Small intestine (tissue), 7 donors: ENCODE measurements around the gene GDF11. TPM values are rescaled to one million over a fixed set of nuclear protein-coding genes. Genes with fewer than 3 reads are reported as not detected.
A peak's percentile ranks its signal among the peaks of the same experiment; 100 is the strongest.

Source experiments
- DNase-seq, 2 donors: peaks; one replicate each; pipeline versions ENCODE4 v3.0.0 to v3.0.0-alpha.2; 2013
- FAIRE-seq: peaks from 2 replicates; lab custom pipeline; 2012; peaks lifted over from hg19 to GRCh38; lab: Jason Lieb, UNC
- H3K27ac ChIP-seq, 3 donors: one replicate each; pipeline ENCODE4 v1.5.1; 2013; ENCODE audit warnings: low read length in 2 of 3, mild to moderate bottlenecking in 2 of 3, control low read depth in 1 of 3, inconsistent platforms in 1 of 3, low read depth in 1 of 3, moderate library complexity in 1 of 3
- H3K27me3 ChIP-seq, 3 donors: one replicate each; pipeline ENCODE4 v1.6.1; 2013; ENCODE audit warnings: low read length in 3 of 3, inconsistent platforms in 1 of 3; ENCODE audit not compliant: control insufficient read depth in 3 of 3, insufficient read depth in 3 of 3
- H3K36me3 ChIP-seq, 3 donors: one replicate each; pipeline ENCODE4 v1.6.1; 2013; ENCODE audit warnings: low read length in 3 of 3, inconsistent platforms in 1 of 3, low read depth in 1 of 3, mild to moderate bottlenecking in 1 of 3, moderate library complexity in 1 of 3; ENCODE audit not compliant: control insufficient read depth in 3 of 3, insufficient read depth in 2 of 3
- H3K4me1 ChIP-seq, 3 donors: one replicate each; pipeline ENCODE4 v1.6.1; 2013; ENCODE audit warnings: low read length in 2 of 3, inconsistent platforms in 1 of 3, low read depth in 1 of 3, mild to moderate bottlenecking in 1 of 3, moderate library complexity in 1 of 3; ENCODE audit not compliant: control insufficient read depth in 3 of 3, insufficient read depth in 2 of 3
- H3K4me3 ChIP-seq, 3 donors: one replicate each; pipeline ENCODE4 v1.5.1; 2013; ENCODE audit warnings: low read length in 3 of 3, control low read depth in 1 of 3, inconsistent platforms in 1 of 3, low read depth in 1 of 3, mild to moderate bottlenecking in 1 of 3, moderate library complexity in 1 of 3
- H3K9me3 ChIP-seq, 2 donors: one replicate each; pipeline ENCODE4 v1.6.1; 2013; ENCODE audit warnings: low read depth in 1 of 2, low read length in 1 of 2; ENCODE audit not compliant: control insufficient read depth in 2 of 2, insufficient read depth in 1 of 2
- WGBS, 3 donors: extraction: QIAGEN DNeasy Blood & Tissue Kit; methylation state at CpG; one replicate each; pipeline ENCODE4 v1.1.7; 2013; 5-methylcytosine and 5-hydroxymethylcytosine counted together
- polyA plus RNA-seq, 4 donors: library from polyadenylated mRNA; stranded (reverse) in 3 of 4; unstranded in 1 of 4; fragments of 200-250 nt in 3 of 4; fragments of 120-200 nt in 1 of 4; gene quantifications; one replicate each; pipeline versions ENCODE4 v1.2.1 to v1.2.3, GENCODE V29; 2013
- donor health status: healthy with polysubstance abuse.
- donor health status: control.
- donor health status: control.
- donor health status: Bipolar disorder and iron deficiency.
- donor health status: healthy.

GDF11 gene
- polyA plus RNA-seq, 4 donors = 0.22 to 4.2 (median 2.5) TPM

DNA sequence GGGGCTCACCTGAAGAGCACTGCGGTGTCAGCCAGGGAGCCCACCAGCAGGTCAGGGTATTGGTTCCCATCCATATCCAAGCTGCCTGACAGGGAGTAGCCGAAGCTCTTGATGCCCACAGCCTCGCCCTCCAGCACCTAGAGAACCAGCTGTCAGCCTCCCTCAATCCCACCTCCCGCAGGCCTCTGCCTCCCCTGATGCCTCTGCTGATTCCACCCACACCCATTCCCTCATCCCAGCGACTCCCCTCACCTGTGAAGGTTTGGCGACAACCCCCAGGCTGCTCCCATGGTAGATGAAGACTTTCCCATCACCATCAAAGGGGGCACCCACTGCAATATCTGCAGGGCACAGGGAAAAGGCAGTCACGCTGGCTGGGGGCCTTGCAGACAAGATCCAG lies 45.2 kb upstream of the GDF11 start:
- DNase-seq = no peak
- H3K9me3 ChIP-seq = no peaks in the 10 kb centered on the region
- 84 to 86% (median 84%) methylated on average over 7 of the region's 7 CpGs for WGBS, 3 donors
- no peak for FAIRE-seq
- H3K4me1 ChIP-seq = peaks cover 0 to 36% (median 3%) of the 10 kb centered on the region in 3 donors
- H3K36me3 ChIP-seq = peaks cover 0 to 22% (median 0%) of the 10 kb centered on the region in 3 donors
- H3K27me3 ChIP-seq = no peaks in the 10 kb centered on the region
- H3K27ac ChIP-seq = no peak overlapping the region
- no peak overlapping the region for H3K4me3 ChIP-seq

DNA sequence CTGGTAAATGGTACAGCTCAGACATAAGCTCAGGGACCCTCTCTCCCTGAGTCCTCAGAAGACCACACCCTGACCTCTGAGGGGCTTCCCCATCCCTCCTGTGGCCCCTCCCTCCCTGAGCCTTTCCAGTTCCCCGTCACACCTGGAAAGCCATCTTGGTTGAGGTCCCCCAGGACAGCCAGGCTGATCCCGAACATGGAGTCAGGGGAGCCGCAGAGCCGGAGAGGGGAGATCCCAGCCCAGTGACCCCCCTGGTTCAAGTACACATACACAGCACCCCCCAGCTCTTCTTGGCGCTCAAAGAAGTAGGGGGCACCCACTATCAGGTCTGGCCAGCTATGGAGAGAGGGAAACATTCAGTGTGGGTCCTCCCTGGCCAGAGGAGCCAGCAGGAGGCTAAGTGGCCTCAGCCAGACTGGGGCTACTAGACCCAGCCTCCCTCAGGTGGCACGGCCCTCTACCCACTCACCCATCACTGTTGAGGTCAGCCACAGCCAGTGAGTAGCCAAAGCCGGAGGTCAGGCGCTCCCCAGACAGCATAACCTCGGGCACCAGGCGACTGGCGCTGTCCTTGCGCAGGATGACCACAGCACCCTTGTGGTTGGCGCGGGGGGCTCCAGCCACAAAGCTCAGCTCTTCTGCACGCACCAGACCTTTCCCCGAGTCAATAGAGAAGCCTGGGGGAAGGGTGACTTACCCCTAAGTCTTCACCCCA lies 44.5 kb upstream of the GDF11 start:
- no peak overlapping the region for H3K27ac ChIP-seq
- peaks cover 0 to 42% (median 3%) of the 10 kb centered on the region in 3 donors for H3K4me1 ChIP-seq
- DNase-seq = no peak
- 90 to 95% (median 91%) methylated on average over 15 to 16 of the region's 16 CpGs for WGBS, 3 donors
- no peaks in the 10 kb centered on the region for H3K27me3 ChIP-seq
- H3K4me3 ChIP-seq = no peak overlapping the region
- FAIRE-seq = no peak
- H3K36me3 ChIP-seq = peaks cover 0 to 14% (median 0%) of the 10 kb centered on the region in 3 donors
- no peaks in the 10 kb centered on the region for H3K9me3 ChIP-seq

DNA sequence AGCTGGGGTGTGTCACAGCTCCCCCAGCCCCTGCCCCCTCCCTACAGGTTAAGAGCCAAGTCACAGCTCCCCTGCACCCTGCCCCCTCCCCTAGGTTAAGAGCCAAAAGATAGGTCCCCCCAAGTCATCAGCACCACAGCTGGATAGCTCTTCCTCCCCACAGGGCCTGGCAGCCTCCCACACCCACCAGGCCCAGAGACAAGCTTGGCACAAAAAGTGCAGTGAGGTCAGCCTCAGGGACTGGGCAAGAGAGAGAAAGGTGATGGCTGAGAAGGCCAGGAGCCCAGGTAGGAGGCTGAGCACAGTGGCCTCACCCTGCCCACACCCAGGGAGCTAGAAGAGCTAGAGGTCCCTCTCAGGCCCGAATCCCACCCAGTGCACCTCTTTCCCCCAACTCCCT lies 44.0 kb upstream of the GDF11 start:
- WGBS, 3 donors = 78 to 92% (median 92%) methylated on average over 1 of the region's 1 CpG
- H3K4me3 ChIP-seq = no peak overlapping the region
- peaks cover 0 to 41% (median 3%) of the 10 kb centered on the region in 3 donors for H3K4me1 ChIP-seq
- no peak overlapping the region for H3K27ac ChIP-seq
- H3K27me3 ChIP-seq = no peaks in the 10 kb centered on the region
- H3K9me3 ChIP-seq = no peaks in the 10 kb centered on the region
- H3K36me3 ChIP-seq = peaks cover 0 to 9% (median 0%) of the 10 kb centered on the region in 3 donors
- no peak for DNase-seq
- no peak for FAIRE-seq

DNA sequence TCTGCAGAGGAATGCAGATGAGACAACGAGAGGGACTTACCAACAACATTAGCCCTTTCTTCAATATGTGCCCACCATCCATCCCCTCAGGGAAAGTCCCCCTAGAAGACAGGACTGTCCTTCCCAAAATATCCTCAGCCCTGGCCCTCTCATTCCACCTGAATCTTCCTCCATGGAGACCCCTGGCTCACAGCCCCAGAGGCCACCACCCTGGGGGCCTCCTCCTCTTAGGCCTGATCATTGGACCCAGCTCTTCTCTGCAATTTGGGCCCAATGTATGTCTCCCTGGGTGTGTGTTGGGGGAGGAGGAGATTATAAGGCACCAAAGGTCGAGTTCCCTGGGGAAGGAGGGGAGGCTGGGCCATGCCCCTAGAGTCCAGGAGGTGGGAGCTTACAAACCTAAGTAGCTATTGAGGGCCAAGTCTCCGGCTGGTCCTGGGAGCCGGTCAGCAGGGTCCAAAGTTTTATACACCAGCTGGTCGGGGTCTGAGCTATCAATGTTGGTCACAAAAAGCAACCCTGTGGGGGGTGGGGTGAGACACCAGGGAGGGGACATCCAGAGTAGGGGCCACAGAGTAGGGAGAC lies 43.4 kb upstream of the GDF11 start:
- Histone ChIP-seq H3K36me3 (peaks cover 0 to 4% (median 0%) of the 10 kb centered on the region in 3 donors), H3K9me3 (no peaks in the 10 kb centered on the region), H3K4me1 (peaks cover 0 to 35% (median 3%) of the 10 kb centered on the region in 3 donors), H3K27me3 (no peaks in the 10 kb centered on the region), H3K27ac (no peak overlapping the region), H3K4me3 (no peak overlapping the region)
- no peak for FAIRE-seq
- WGBS, 3 donors = 34 to 59% (median 43%) methylated on average over 5 of the region's 5 CpGs
- peak; percentile 38 to 44 for DNase-seq

DNA sequence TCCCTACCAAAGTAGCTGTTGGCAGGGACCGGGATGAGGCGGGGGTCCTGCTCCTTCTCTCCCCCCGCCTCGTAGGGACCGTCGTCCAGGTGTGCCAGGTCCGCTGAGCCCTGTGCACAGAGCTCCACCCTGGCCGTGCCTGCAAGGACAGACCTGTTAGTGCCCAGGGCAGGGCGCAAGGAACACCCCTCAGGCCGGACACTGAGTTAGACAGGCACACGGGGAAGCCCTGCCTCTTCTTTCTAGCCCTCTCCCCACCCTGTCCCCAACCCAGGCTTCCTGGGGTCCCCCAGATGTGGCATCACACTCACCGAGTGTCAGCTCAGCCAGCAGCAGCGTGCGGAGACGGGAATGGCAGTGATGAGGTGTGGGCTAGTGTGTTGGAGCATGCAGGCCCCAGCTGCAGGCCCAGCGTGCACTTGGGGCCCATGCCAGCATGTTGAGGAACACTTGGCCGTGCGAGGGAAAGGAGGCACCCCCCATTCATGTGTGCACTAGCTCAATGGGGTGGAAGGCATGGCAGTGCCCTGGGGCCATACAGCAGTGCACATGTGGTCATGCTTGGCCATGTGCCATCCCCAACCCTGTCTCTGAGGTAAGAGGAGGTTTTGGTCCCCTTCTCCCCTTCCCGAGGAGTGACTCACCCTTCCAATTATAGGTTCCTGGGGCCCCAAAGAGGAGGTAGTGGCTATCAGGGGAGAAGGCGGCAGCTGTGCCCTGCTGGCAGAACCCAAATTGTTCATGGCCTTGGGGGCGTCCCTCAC lies 42.5 kb upstream of the GDF11 start:
- no peaks in the 10 kb centered on the region for H3K36me3 ChIP-seq

DNA sequence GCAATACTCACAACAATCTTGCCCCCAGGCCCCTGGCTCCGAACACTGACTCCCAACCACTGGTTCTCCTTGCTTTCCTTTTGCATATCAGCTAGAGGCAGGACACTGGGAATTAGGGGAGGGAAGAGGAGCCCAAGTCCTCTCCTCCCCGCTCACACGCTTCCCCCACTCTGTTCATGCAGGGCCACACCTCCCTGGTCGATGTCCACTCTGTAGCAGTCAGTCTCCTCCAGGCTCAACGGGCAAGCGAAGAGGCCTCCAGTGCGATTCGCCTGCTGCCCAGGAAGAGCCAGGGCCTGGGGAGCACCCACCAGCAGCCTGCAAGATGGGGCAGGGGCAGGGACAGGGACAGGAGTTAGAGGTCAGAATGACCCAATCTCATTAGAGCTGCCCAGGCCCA lies 40.1 kb upstream of the GDF11 start:
- H3K27ac ChIP-seq = no peak overlapping the region
- no peak for FAIRE-seq
- DNase-seq = no peak

More for the DNA sequence above, 42.5 kb upstream of the GDF11 start:
- FAIRE-seq = no peak
- Histone ChIP-seq H3K9me3 (no peaks in the 10 kb centered on the region), H3K27ac (no peak overlapping the region), H3K4me1 (peaks cover 0 to 31% (median 3%) of the 10 kb centered on the region in 3 donors), H3K4me3 (no peak overlapping the region), H3K27me3 (no peaks in the 10 kb centered on the region)
- no peak for DNase-seq
- WGBS, 3 donors = 78 to 86% (median 82%) methylated on average over 14 to 21 of the region's 21 CpGs

DNA sequence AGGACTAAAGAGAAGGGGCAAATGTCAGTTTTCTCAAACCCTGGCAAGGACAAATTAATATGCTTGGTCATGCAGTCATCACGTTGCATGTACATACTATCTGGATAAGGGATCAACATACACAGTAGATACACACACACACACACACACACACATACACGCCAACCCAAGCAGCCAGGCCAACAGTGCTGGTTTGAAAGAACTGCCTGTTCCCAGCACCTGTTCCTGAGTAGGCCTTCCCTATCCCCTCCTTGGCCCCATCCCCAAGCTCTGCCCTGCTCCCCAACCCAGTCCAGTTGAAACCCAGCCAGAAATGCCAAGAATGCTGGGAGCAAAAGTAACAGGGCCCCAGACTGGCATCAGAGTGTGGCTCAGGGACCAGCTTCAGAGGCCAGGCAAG lies 39.6 kb upstream of the GDF11 start:
- H3K27ac ChIP-seq = peak overlapping the region in 1 of 3 donors; percentile 62
- peaks cover 0 to 33% (median 3%) of the 10 kb centered on the region in 3 donors for H3K4me1 ChIP-seq
- no peaks in the 10 kb centered on the region for H3K9me3 ChIP-seq
- 20 to 61% (median 48%) methylated on average over 2 of the region's 2 CpGs for WGBS, 3 donors
- peaks cover 0 to 13% (median 0%) of the 10 kb centered on the region in 3 donors for H3K27me3 ChIP-seq
- FAIRE-seq (no peak), DNase-seq (no peak)
- H3K4me3 ChIP-seq = no peak overlapping the region
- no peaks in the 10 kb centered on the region for H3K36me3 ChIP-seq

More for the DNA sequence above, 40.1 kb upstream of the GDF11 start:
- H3K9me3 ChIP-seq = no peaks in the 10 kb centered on the region
- 63 to 79% (median 78%) methylated on average over 8 of the region's 8 CpGs for WGBS, 3 donors
- H3K36me3 ChIP-seq = no peaks in the 10 kb centered on the region
- H3K4me3 ChIP-seq = no peak overlapping the region
- peaks cover 0 to 33% (median 3%) of the 10 kb centered on the region in 3 donors for H3K4me1 ChIP-seq
- peaks cover 0 to 13% (median 0%) of the 10 kb centered on the region in 3 donors for H3K27me3 ChIP-seq
